ENCODE results near the gene SCAF11. TPM values are rescaled to one million over a fixed set of nuclear protein-coding genes. Genes with fewer than 3 reads are reported as not detected.

SCAF11 gene
- total and polyA plus RNA-seq, 2 donors from 2014 or later: 21.0 to 129 TPM

- no peak for DNase-seq
- no peaks in the 10 kb centered on the region for H3K27me3 ChIP-seq (ENCODE audit: control insufficient read depth, insufficient read depth, low read length)
- peaks cover 0 to 2% (median 0%) of the 10 kb centered on the region in 3 donors for H3K36me3 ChIP-seq (ENCODE audit: control insufficient read depth in 2 of 3, insufficient read depth in 3 of 3, low read length in 3 of 3)
- no peak overlapping the region for H3K4me3 ChIP-seq (ENCODE audit: low read length in 3 of 3)
- H3K9me3 ChIP-seq (ENCODE audit: control insufficient read depth in 2 of 3, insufficient read depth in 1 of 3, low read length in 3 of 3): no peaks in the 10 kb centered on the region
- FAIRE-seq: no peak
- no peak overlapping the region for H3K9ac ChIP-seq (ENCODE audit: low read length in 3 of 3)
- no peak overlapping the region for H3K27ac ChIP-seq (ENCODE audit: low read depth in 2 of 2, low read length in 2 of 2)
- TF ChIP-seq, protein P1, sequence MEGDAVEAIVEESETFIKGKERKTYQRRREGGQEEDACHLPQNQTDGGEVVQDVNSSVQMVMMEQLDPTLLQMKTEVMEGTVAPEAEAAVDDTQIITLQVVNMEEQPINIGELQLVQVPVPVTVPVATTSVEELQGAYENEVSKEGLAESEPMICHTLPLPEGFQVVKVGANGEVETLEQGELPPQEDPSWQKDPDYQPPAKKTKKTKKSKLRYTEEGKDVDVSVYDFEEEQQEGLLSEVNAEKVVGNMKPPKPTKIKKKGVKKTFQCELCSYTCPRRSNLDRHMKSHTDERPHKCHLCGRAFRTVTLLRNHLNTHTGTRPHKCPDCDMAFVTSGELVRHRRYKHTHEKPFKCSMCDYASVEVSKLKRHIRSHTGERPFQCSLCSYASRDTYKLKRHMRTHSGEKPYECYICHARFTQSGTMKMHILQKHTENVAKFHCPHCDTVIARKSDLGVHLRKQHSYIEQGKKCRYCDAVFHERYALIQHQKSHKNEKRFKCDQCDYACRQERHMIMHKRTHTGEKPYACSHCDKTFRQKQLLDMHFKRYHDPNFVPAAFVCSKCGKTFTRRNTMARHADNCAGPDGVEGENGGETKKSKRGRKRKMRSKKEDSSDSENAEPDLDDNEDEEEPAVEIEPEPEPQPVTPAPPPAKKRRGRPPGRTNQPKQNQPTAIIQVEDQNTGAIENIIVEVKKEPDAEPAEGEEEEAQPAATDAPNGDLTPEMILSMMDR (IDR thresholded peaks at IDR 0.05; ENCODE audit: borderline replicate concordance, extremely low read depth, insufficient read depth): no peak
- H3K4me1 ChIP-seq (ENCODE audit: control insufficient read depth in 2 of 3, insufficient read depth in 2 of 3, low read depth in 1 of 3, low read length in 3 of 3): no peaks in the 10 kb centered on the region
- intact Hi-C loops (cut with DNase I): no loop called here
These were observed 16.1 kb downstream of the SCAF11 start for GRCh38 chr12:45974171-45974719.

GRCh38 chr12:45973526-45973925 lies 16.8 kb downstream of the SCAF11 start:
- intact Hi-C loops (cut with DNase I): no loop called here
- DNase-seq: no peak
- H3K27ac ChIP-seq (ENCODE audit: low read depth in 2 of 2, low read length in 2 of 2): no peak overlapping the region
- no peak overlapping the region for H3K9ac ChIP-seq (ENCODE audit: low read length in 3 of 3)
- no peak for FAIRE-seq
- H3K9me3 ChIP-seq (ENCODE audit: control insufficient read depth in 2 of 3, insufficient read depth in 1 of 3, low read length in 3 of 3): no peaks in the 10 kb centered on the region
- no peaks in the 10 kb centered on the region for H3K27me3 ChIP-seq (ENCODE audit: control insufficient read depth, insufficient read depth, low read length)
- H3K4me3 ChIP-seq (ENCODE audit: low read length in 3 of 3): no peak overlapping the region
- TF ChIP-seq, protein P1 (IDR thresholded peaks at IDR 0.05; ENCODE audit: borderline replicate concordance, extremely low read depth, insufficient read depth): no peak
- H3K4me1 ChIP-seq (ENCODE audit: control insufficient read depth in 2 of 3, insufficient read depth in 2 of 3, low read depth in 1 of 3, low read length in 3 of 3): no peaks in the 10 kb centered on the region
- H3K36me3 ChIP-seq (ENCODE audit: control insufficient read depth in 2 of 3, insufficient read depth in 3 of 3, low read length in 3 of 3): peaks cover 0 to 2% (median 0%) of the 10 kb centered on the region in 3 donors

- intact Hi-C loops (cut with DNase I): no loop called here
- H3K4me1 ChIP-seq (ENCODE audit: control insufficient read depth in 2 of 3, insufficient read depth in 2 of 3, low read depth in 1 of 3, low read length in 3 of 3): no peaks in the 10 kb centered on the region
- H3K27me3 ChIP-seq (ENCODE audit: control insufficient read depth, insufficient read depth, low read length): no peaks in the 10 kb centered on the region
- H3K9ac ChIP-seq (ENCODE audit: low read length in 3 of 3): no peak overlapping the region
- no peaks in the 10 kb centered on the region for H3K9me3 ChIP-seq (ENCODE audit: control insufficient read depth in 2 of 3, insufficient read depth in 1 of 3, low read length in 3 of 3)
- DNase-seq: no peak
- no peak overlapping the region for H3K27ac ChIP-seq (ENCODE audit: low read depth in 2 of 2, low read length in 2 of 2)
- no peak overlapping the region for H3K4me3 ChIP-seq (ENCODE audit: low read length in 3 of 3)
- H3K36me3 ChIP-seq (ENCODE audit: control insufficient read depth in 2 of 3, insufficient read depth in 3 of 3, low read length in 3 of 3): peaks cover 0 to 2% (median 0%) of the 10 kb centered on the region in 3 donors
- no peak for FAIRE-seq
- TF ChIP-seq, protein P1 (IDR thresholded peaks at IDR 0.05; ENCODE audit: borderline replicate concordance, extremely low read depth, insufficient read depth): no peak
These were observed 20.0 kb downstream of the SCAF11 start for GRCh38 chr12:45970391-45970790.

GRCh38 chr12:45969084-45969483 lies 21.3 kb downstream of the SCAF11 start:
- Histone ChIP-seq H3K4me1 (ENCODE audit: control insufficient read depth in 2 of 3, insufficient read depth in 2 of 3, low read depth in 1 of 3, low read length in 3 of 3) (no peaks in the 10 kb centered on the region), H3K36me3 (ENCODE audit: control insufficient read depth in 2 of 3, insufficient read depth in 3 of 3, low read length in 3 of 3) (peaks cover 0 to 2% (median 0%) of the 10 kb centered on the region in 3 donors), H3K9me3 (ENCODE audit: control insufficient read depth in 2 of 3, insufficient read depth in 1 of 3, low read length in 3 of 3) (no peaks in the 10 kb centered on the region), H3K27me3 (ENCODE audit: control insufficient read depth, insufficient read depth, low read length) (no peaks in the 10 kb centered on the region), H3K9ac (ENCODE audit: low read length in 3 of 3) (no peak overlapping the region), H3K4me3 (ENCODE audit: low read length in 3 of 3) (no peak overlapping the region), H3K27ac (ENCODE audit: low read depth in 2 of 2, low read length in 2 of 2) (no peak overlapping the region)
- intact Hi-C loops (cut with DNase I): no loop called here
- DNase-seq (no peak), FAIRE-seq (no peak)
- TF ChIP-seq, protein P1 (IDR thresholded peaks at IDR 0.05; ENCODE audit: borderline replicate concordance, extremely low read depth, insufficient read depth): no peak
